Gastroesophageal sphincter (tissue), 4 donors: ENCODE results near the gene PLXNA1. TPM values are rescaled to one million over a fixed set of nuclear protein-coding genes. Genes with fewer than 3 reads are reported as not detected.

Experiments
- ATAC-seq: fragments of 150-250 bp; one replicate; pipeline ENCODE4 v1.9.1; 2016; ENCODE audit warnings: mild to moderate bottlenecking, moderate library complexity
- H3K27ac ChIP-seq, 4 donors: fragments of 200-600 bp; sonication (generic) in 3 of 4; 1 replicate in 3 of 4; 2 replicates in 1 of 4; pipeline ENCODE4 v1.5.1; 2016 to 2019
- H3K27me3 ChIP-seq: fragments of 200-600 bp; sonication (generic); one replicate; pipeline ENCODE4 v1.5.1; 2019
- H3K36me3 ChIP-seq, 2 donors: fragments of 200-600 bp; sonication (generic); one replicate each; pipeline ENCODE4 v1.5.1; 2019; ENCODE audit warnings: control low read depth in 1 of 2
- H3K4me1 ChIP-seq, 3 donors: fragments of 200-600 bp; sonication (generic); 1 replicate in 2 of 3; 2 replicates in 1 of 3; pipeline ENCODE4 v1.5.1; 2016 to 2019; ENCODE audit warnings: control low read depth in 2 of 3
- H3K4me3 ChIP-seq, 2 donors: fragments of 200-600 bp; sonication (generic); one replicate each; pipeline ENCODE4 v1.5.1; 2019; ENCODE audit warnings: mild to moderate bottlenecking in 1 of 2, moderate library complexity in 1 of 2
- H3K9me3 ChIP-seq, 3 donors: fragments of 200-600 bp; sonication (generic); one replicate each; pipeline ENCODE4 v1.5.1; 2017 to 2019; ENCODE audit warnings: control low read depth in 2 of 3
- CTCF ChIP-seq, 4 experiments: fragments of 200-600 bp in 2 of 4; fragments of 450-650 bp in 2 of 4; sonication (generic) in 1 of 4; IDR thresholded peaks; one replicate each; pipeline ENCODE4 v1.5.1; 2017 to 2019; ENCODE audit warnings: antibody characterized with exemption in 4 of 4, mild to moderate bottlenecking in 2 of 4, moderate library complexity in 2 of 4
- EP300 ChIP-seq: sonication (generic); formaldehyde crosslinking; IDR thresholded peaks from one replicate; pipeline ENCODE4 v1.6.1; 2017; ENCODE audit warnings: antibody characterized with exemption, mild to moderate bottlenecking
- POLR2A ChIP-seq, 2 donors: fragments of 450-650 bp; IDR thresholded peaks; one replicate each; pipeline ENCODE4 v1.6.1; 2017; ENCODE audit warnings: antibody characterized with exemption in 2 of 2, mild to moderate bottlenecking in 2 of 2, moderate library complexity in 1 of 2
- POLR2AphosphoS5 ChIP-seq: sonication (generic); formaldehyde crosslinking; IDR thresholded peaks from one replicate; pipeline ENCODE4 v1.6.1; 2017; ENCODE audit warnings: antibody characterized with exemption
- WGBS, 2 donors: methylation state at CpG; one replicate each; pipeline ENCODE4 v1.1.5; 2018; ENCODE audit warnings: low coverage in 1 of 2; 5-methylcytosine and 5-hydroxymethylcytosine counted together
- total RNA-seq, 4 donors: library from RNA; depleted of rRNA; stranded (reverse); fragments of >200 nt; gene quantifications; one replicate each; pipeline ENCODE4 v1.1.0, GENCODE V29; 2016

Gene PLXNA1
- total RNA-seq, 4 donors from 2014 or later: 20.1 to 86.7 (median 31.9) TPM

GRCh38 chr3:126973814-126974213 is 9.1 kb upstream of the PLXNA1 start:
- WGBS, 2 donors: 100% methylated on average over 1 of the region's 1 CpG; no CpG with 5 or more reads in 1 of the 2 donors
- Histone ChIP-seq H3K36me3 (no peaks in the 10 kb centered on the region), H3K4me3 (no peak overlapping the region), H3K9me3 (peaks cover 0 to 24% (median 0%) of the 10 kb centered on the region in 3 donors), H3K27ac (no peak overlapping the region), H3K27me3 (peaks cover 22% of the 10 kb centered on the region), H3K4me1 (peaks cover 0 to 10% (median 10%) of the 10 kb centered on the region in 3 donors)
- no peak for ATAC-seq
- no peak for TF ChIP-seq CTCF (IDR thresholded peaks at IDR 0.05)
- no peak for TF ChIP-seq POLR2A (IDR thresholded peaks at IDR 0.05)
- no peak for TF ChIP-seq EP300
- no peak for TF ChIP-seq POLR2AphosphoS5

- no peak for ATAC-seq
- 76 to 88% methylated on average over 3 of the region's 3 CpGs for WGBS, 2 donors
- Histone ChIP-seq H3K36me3 (no peaks in the 10 kb centered on the region), H3K4me3 (no peak overlapping the region), H3K27me3 (peaks cover 27% of the 10 kb centered on the region), H3K9me3 (peaks cover 0 to 24% (median 0%) of the 10 kb centered on the region in 3 donors), H3K27ac (no peak overlapping the region), H3K4me1 (peaks cover 0 to 10% (median 10%) of the 10 kb centered on the region in 3 donors)
- TF ChIP-seq POLR2AphosphoS5 (no peak), EP300 (no peak), CTCF (IDR thresholded peaks at IDR 0.05) (no peak), POLR2A (IDR thresholded peaks at IDR 0.05) (no peak)
Measured at GRCh38 chr3:126974756-126975155, 8.2 kb upstream of the PLXNA1 start.

- peaks cover 0 to 24% (median 0%) of the 10 kb centered on the region in 3 donors for H3K9me3 ChIP-seq
- no peak overlapping the region for H3K4me3 ChIP-seq
- WGBS, 2 donors: no CpG with 5 or more reads among the region's 7 CpGs
- H3K27ac ChIP-seq: no peak overlapping the region
- peaks cover 38% of the 10 kb centered on the region for H3K27me3 ChIP-seq
- no peak for ATAC-seq
- no peaks in the 10 kb centered on the region for H3K36me3 ChIP-seq
- peaks cover 0 to 9% (median 7%) of the 10 kb centered on the region in 3 donors for H3K4me1 ChIP-seq
- TF ChIP-seq POLR2AphosphoS5 (no peak), EP300 (no peak), CTCF (IDR thresholded peaks at IDR 0.05) (no peak), POLR2A (IDR thresholded peaks at IDR 0.05) (no peak)
Measured at GRCh38 chr3:126976906-126977305, 6.0 kb upstream of the PLXNA1 start.

GRCh38 chr3:126977821-126978220 is 5.1 kb upstream of the PLXNA1 start:
- Histone ChIP-seq H3K9me3 (peaks cover 0 to 24% (median 0%) of the 10 kb centered on the region in 3 donors), H3K27me3 (peaks cover 31% of the 10 kb centered on the region), H3K4me1 (peaks cover 0 to 12% (median 3%) of the 10 kb centered on the region in 3 donors), H3K4me3 (no peak overlapping the region), H3K27ac (no peak overlapping the region), H3K36me3 (no peaks in the 10 kb centered on the region)
- no peak for ATAC-seq
- TF ChIP-seq EP300: no peak
- no peak for TF ChIP-seq POLR2A (IDR thresholded peaks at IDR 0.05)
- TF ChIP-seq POLR2AphosphoS5: no peak
- no peak for TF ChIP-seq CTCF (IDR thresholded peaks at IDR 0.05)
- WGBS, 2 donors: 67% methylated on average over 1 of the region's 6 CpGs; no CpG with 5 or more reads in 1 of the 2 donors

GRCh38 chr3:126978291-126978690 is 4.6 kb upstream of the PLXNA1 start:
- Histone ChIP-seq H3K36me3 (no peaks in the 10 kb centered on the region), H3K4me3 (no peak overlapping the region), H3K27me3 (peaks cover 26% of the 10 kb centered on the region), H3K27ac (no peak overlapping the region), H3K9me3 (peaks cover 0 to 24% (median 0%) of the 10 kb centered on the region in 3 donors), H3K4me1 (peaks cover 0 to 12% (median 3%) of the 10 kb centered on the region in 3 donors)
- no peak for ATAC-seq
- TF ChIP-seq EP300 (no peak), CTCF (IDR thresholded peaks at IDR 0.05) (no peak), POLR2A (IDR thresholded peaks at IDR 0.05) (no peak)
- 89 to 100% methylated on average over 3 to 4 of the region's 5 CpGs for WGBS, 2 donors
